GM18519 (cell line): ENCODE results near the gene TTC28.

Experiments
- ATAC-seq: cut with Tn5 transposase; IDR thresholded peaks from one replicate; pipeline ENCODE4 v1.9.1; 2021; ENCODE audit warnings: mild to moderate bottlenecking, moderate library complexity; ENCODE audit not compliant: unreplicated experiment, low FRiP score

Gene TTC28

DNA sequence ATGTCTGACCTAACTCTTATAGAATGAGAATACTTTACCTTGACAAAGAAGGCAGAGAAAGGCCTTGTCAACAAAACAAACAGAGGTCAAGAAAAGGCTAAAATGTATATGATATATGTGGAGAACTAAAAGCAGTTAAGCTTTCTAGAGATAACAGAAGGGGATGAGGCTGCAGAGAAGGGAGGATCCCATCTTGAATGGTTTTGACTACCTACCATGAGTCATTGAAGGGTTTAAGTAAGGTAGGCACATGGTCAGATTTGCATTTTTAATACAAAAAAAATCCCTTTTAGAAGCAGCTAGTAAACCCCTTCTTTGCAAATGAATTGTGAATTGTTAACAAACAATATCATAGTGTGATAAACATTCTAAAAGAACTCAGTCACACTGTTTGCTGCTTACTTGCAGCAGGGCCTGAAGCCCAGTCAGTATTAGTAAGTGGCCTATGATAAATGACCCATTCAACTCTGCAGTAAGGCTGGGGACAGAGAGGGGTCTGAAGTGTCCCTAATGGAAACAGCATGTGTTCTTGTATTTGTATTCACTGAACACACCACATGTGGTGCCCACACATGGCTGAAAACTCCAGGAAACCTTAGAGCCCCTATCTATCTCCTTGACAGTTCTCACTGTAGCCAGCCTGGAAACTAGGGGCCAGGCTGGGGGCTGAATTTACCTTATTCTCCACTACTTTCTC, 431.8 kb downstream of the TTC28 start:
- ATAC-seq: no peak

DNA sequence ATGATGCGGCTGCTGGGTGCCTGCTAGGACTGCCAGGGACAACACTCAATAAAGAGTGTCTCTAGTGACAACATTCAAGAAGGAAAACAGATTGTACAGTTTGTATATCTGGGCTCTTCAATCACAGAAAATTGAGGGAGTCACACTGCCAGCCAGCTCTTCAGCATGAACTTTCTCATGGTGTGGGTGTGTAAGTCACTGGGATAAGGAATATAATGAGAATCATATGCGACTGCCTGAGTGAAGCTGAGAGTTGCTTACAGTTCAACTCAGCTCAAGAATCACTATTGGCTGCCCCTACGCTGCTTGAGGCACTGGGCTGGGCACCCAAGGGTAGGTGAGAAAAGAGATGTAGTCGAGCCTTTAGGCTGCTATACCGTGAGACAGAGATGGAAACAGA, 432.5 kb downstream of the TTC28 start:
- ATAC-seq: no peak

DNA sequence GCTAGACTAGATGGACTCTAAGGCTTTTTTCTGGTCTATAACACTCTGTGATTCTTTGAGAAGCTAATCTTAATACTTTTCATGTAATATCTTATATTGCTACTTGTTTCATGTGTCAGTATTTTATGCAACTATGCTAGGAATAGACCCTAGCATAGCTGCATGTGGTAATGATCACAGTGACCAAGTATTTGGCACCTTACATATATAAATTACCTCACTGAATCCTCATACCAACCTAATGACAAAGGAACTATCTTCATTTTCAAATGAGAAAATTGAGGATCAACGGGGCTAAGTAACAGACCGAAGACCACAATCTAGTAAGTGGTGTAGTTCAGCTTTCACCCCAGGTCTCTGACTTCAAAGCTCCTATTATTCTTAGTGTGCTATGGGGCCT, 433.2 kb downstream of the TTC28 start:
- ATAC-seq: no peak

DNA sequence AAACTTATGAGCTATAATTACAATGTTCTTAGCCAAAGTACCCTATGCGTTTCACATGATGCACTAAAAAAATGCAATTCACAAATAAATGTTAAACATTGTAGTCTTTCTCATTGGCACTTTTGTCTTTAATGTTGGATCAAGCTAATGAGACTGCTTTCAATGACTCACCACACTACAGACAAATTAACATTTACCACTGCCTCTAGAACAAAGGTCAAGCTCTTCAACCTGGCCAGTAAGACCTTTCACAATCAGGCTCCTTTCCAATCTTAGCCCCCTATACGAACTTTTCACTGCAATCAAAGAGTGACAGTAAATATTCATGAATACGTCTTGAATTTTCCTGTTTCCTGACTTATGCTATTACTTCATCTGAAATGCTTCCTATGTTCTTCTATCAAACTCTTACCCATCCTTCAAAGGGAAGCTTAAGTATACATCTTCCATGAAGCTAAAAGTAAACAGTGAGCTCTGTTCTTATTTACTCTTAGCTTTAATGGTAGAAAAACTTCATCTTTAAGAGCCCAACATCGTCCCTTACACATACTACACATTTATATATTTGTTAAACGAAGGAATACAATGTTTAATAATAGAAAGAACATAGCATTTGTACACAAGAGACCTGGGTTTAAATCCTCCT, 433.9 kb downstream of the TTC28 start:
- ATAC-seq: no peak

DNA sequence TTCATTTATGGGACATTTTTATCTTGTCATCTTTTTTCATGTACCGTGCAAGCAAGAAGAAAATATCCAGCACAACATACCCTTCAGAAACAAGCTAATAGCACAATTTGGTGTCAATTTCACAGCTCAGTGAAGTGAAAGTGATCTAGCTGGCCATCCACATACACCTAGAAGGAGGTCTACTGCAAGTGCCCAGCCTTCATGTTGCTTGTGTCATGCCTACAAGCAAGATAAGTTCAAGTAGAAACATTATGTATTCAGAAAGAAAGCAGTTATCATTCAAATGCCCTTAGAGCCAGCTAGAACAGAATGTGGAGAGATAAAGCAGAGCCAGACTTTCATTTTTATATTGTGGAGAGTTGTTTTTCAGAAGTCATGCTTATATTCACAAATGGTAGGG, 434.9 kb downstream of the TTC28 start:
- no peak for ATAC-seq

DNA sequence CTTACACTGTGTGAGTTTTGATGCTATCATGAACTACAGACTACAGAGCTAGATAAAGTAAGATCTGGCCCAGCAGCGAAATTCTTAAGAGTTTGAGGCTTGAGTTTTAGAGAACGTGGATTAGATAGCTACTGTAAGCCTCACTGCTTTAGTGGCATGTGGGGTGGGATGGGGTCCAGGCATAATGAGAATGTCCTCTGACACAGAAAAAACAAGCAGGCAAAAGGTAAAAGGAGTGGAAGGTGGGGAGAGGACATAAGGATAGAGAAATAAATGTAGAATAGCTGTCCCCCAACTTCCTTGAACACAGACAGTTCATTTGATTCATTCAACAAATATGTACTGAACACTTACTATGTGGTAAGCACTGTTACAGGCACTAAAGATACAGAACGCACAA, 436.1 kb downstream of the TTC28 start:
- ATAC-seq: no peak

DNA sequence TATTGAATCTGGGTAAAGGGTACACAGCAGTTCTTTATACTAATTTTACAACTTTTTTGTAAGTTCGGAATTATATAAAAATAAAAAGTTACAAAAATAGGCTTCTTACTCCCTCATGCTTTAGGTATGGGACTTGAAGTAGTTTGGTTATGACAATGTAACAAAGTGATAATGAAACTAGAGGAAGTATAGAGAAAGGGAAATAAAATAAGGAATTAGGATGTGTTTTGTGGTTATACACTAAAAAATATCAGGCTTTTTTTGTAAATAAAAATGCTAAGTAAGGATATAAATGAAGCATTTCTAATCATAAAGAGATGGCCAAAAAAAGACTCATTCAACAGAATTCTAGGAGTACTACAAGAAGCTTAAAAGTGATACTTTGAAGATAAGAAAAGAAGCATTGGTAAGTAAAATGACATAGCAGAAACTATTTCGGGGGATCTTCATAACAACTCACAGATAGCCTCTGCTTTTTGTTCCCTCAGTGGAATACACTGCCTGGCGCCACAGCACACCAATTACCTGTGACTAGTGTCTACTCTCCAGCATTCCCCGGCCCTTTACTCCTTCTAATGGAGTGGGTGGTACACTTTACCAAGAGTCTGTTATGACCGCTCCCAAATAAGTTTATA, 437.9 kb downstream of the TTC28 start:
- ATAC-seq: no peak

DNA sequence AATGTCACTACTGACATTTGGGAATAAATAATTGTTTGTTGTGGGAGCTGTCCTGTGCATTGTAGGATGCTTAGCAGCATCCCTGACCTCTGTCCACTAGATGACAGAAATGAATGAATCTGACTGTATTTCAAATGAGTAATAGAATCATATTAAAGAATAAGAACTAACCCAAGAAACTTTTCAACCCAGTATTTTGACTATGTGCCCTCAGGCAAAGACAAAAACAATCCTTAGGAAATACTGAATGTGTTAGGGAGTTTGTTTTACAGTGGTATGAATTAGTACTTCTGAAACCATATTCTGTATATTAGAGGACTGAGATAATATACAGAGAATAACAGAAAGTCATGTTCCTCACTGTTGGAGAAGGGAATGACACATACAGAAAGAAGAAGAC, 439.7 kb downstream of the TTC28 start:
- no peak for ATAC-seq

DNA sequence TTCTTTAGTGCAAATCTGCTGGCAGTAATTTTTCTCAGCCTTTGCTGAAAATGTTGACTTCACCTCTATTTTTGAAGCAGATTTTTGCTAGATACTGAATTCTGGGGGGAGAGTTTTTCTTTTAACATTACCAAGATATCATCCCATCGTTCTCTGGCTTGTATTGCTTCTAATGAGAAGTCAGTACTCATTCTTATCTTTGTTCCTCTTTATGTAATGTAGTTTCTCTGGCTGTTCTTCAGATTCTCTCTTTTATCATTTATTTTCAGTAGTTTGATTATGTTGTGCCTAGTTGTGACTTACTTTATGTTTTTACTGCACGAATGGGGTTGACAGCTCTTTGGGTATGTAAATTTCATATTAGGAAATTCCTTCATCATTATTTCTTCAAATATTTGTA, 441.9 kb downstream of the TTC28 start:
- no peak for ATAC-seq

DNA sequence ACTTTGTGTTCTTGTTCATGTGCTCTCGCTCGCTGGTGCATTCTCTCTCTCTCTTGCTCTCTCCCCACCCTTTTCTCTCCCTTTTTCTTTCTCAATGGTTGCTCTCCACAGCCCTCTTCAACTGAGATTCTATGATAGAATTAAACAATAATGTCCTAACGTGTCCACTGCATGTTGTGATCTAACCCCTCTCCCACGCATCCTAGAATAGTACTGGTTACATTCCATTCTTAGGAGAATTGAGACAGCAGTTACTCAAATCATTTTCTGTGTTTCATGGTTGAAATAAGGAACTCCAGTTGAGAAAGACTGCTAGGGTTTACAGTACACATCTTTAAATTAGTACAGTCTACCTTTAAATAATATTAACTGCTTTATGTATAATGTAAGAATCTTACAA, 442.5 kb downstream of the TTC28 start:
- no peak for ATAC-seq

DNA sequence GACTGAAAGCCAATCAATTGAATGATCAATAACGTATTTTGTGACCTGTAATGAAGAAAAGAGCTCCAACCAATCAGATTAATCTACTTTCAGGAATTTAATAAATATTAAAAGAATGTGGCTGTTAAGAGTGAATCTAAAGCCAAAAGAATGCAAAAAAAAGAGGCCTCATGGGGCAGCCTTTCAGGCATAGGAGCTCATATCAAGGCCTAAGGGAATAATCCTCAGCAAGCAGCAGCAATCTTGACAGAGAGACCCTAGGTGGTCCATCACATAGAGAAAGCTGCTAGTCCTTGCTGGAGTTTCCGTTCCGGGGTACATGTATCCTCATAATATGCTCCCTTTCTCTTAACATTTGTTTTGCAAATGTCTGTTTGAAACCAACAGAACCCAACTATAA, 447.4 kb downstream of the TTC28 start:
- no peak for ATAC-seq

DNA sequence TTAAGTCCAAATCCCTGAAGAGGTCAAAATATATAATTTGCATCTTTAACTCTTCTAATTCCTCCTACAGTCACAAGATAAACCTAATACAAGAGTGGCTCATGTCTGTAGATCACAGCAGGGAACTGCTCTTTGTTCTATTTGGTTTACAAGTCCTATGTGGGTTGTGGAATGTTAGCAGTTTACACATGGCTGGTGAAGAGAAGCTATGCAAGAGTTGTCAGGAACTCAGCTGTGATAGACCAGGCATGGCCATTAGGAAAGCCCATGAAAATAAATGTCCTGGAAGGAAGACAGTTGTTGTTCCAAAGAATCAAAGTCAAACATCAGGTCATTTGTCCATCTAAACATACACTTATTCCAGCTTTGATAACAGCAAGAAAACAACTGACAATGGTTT, 448.2 kb downstream of the TTC28 start:
- no peak for ATAC-seq

DNA sequence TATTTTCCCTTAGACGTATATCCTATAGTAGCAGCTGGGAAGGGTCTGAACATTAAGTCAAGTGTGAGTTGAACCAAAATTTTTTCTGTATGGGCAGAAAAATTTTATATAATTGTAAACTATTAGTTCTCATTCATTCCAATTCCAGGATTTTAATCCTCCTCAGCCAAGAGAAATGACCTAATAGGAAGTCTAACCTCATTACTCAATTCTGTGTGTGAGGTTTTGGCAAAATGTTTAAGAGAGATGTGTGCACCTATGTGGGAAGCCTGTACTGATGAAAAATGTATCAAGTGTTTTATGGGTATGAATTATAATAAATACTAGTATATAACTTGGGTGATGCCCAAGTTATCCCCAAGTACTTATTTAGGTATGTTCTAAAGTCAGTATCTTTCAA, 449.0 kb downstream of the TTC28 start:
- ATAC-seq: no peak

DNA sequence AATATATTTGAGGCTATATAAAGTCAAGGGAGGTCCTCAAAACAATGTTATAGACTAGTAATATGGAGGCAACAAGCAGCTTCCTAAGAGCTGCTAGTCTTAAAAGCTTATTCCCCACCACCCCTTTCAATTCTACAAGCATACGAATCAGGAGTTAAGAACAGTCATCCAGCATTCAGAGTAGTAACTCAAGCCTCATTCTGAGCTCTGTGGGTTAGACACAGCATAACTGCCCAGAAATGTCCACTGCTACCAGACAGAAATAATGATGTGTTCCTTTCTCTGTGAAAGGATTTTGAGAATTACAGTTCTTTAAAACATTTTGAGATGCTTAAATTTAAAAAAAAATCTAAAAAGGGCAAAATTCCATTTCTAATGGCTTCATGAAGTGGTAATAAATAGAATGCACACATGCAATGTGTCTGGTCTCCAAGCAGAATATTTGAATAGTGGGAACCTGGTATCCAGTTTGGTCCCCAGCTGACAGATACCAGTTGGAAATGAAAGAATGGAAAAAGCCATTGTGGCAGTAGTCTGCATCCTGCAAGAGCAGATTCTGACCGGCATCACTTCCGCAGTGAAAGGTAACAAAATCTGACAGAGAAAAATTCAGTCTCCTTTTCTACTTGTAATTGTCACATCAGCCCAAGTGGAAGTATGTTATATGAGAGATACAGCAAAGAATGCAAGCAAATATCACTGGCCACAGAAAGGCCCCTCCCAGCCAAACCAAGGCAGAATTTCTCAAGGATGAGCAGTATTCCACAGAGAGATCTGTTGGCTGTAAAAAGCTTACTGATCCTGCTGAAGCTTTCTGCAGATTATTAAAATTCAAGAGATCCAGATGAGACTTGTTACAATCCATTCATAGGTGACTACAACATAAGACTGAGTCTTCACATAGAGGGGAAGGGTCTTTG, 449.8 kb downstream of the TTC28 start:
- ATAC-seq: no peak

DNA sequence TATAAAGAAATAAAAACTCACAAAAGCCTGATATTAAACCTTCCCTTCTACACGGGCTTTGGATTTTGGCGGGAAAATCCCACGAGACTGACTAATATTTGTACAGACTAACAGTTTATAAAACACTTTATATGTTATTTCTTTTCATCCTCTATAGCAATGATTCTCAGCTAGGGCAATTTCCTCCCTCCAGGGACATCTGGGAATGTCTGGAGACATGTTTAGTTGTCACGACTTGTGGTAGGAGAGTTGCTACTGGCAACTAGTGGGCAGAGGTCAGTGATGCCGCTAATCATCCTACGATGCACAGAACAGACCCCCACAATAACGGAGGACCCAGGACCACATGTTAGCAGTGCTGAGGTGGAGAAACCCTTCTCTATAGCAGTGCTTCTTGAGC, 455.8 kb downstream of the TTC28 start:
- no peak for ATAC-seq

DNA sequence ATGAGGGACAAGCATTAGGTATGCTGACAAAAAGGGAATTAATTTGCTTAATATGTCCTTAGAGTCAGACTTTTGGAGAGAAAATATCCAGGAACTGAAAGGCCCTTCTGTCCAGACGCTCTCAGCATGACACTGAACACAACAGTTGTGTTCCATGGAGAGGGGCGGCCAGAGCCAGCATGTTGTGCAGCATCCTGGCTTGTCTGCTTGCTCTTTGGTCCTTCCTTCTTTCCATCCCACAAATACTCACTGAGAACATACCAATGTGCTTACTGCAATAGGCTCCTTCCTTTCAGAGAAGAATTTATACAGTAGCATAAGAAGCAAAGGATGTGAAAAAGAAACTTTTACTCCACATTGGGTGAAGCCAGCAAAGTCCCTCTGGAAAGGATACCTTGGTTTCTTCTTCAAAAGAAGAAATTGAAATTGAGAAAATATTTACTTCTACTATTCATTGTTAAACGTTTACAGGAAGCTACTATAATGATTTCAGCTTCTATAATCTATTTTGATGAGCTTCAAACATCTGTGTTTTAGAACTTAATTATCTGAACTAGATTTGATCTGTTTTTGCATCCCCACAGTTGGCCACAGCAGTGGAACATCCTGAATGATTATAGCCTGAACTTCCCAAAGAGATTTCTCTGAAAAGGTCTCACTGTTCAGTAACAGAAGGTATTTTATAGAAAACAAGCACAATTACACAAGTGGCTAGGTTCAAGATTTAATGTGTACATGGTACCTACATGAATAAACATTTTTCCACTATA, 456.5 kb downstream of the TTC28 start:
- no peak for ATAC-seq

DNA sequence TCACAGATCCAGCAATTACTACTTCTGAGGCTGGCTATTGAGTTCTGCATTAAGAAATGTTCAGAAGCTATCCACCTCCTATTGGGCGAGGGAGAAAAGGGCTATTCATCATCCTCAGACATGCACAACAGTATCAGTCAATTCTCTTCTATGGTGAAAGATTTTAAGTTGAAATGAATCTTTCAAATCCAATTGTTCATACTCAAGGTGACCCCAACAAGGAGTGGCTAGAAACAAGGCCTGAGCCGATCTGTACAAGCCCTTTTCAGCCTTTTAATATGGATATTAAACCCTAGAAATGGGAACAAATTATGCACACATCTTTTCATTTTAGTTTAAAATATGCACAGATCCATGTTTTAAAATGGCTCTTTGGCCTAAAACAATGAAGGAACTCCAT, 457.1 kb downstream of the TTC28 start:
- no peak for ATAC-seq

DNA sequence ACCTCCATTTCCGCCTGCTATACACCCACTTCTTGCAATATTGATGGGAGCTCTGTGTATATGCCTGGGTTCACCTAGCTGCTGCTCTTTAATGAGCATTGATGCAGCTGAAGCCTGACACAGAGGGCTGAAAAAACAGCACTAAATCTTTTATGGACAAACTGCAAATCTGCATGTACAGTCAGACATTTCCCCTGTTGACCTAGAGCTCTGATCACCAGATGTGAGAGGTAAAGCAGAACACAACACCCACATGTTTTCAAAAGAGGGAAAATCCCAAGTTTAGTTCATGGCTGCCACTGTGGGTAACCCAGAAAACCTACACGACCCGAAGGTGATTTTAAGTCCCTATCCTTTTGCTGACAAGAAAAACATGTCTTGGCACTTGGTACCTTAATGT, 457.6 kb downstream of the TTC28 start:
- no peak for ATAC-seq

DNA sequence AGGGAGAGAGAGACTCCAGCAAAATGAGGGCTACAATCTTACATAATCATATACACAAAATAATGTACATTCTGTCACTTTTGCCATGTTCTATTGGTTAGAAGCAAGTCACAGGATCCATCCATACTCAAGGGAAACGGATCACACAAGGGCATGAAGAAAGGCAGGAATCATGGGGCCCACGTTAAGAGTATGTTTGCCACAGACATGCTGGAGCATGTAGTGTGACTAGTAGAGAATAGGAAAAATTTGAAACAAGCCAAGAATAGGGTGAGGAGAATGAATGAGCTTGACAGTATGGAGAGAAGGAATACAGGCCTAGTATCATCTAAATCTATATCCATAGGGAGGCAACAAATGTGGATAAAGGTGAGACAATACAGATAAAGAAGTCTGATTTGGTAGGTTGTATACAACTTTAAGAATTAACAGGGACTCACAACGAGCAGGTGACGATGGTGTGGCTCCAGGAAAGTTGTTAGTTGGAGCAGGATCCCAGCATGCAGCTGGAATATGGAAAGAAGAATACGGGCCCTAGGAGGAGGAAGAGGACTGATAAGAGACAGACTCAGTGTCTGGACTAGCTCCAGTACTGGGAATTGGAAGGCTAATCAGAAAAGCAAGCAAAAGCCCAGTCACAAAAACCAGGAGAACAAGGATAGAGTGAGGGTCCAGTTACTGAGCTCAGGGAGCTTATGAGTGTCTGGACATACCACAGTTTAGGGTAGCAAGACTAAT, 458.8 kb downstream of the TTC28 start:
- ATAC-seq: no peak

DNA sequence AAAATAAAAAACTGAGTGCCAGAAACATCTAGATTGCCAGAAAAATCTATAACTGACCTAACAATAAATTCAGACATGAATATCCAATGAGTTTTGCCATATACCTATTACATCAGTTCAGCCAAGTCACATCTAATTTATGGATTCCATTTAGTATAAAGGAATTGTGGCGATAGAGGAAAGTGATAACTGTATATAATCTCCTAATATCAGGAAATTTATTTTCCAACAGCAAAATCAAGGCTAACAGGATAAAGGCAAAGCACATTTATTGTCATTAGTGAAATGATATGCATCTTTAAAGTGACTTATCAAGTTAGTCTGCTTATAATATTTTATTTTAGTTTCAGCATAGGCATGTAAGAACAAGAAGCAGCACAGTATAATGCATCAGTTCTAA, 462.4 kb downstream of the TTC28 start:
- no peak for ATAC-seq
